ENCODE data around the gene SLC37A1. TPM values are rescaled to one million over a fixed set of nuclear protein-coding genes. Genes with fewer than 3 reads are reported as not detected.

The SLC37A1 gene
- total RNA-seq, 1 experiment from 2014 or later, result 38.3 TPM

GRCh38 chr21:42609811-42610210, 96.2 kb downstream of the SLC37A1 start:
- DNase-seq (no peak), ATAC-seq (no peak)
- no TSS peak for BruUV-seq (replicated peaks)
- H3F3A ChIP-seq (ENCODE audit: low read length, unreplicated experiment), result no peaks in the 10 kb centered on the region
- H2AFZ ChIP-seq (ENCODE audit: low read length), result no peak overlapping the region
- H3K9me3 ChIP-seq (ENCODE audit: low read length), result no peaks in the 10 kb centered on the region
- peaks cover 3% of the 10 kb centered on the region; the same call in 1 of the 2 replicates for H3K27me3 ChIP-seq (ENCODE audit: low read length)
- H3K4me1 ChIP-seq (ENCODE audit: insufficient read depth, low read length), result 0 out of 2 replicates have a peak, but pooled peaks cover 2% of the 10 kb centered on the region
- intact Hi-C loops (cut with micrococcal nuclease), result no loop called here
- CTCF ChIA-PET, result no interaction called here
- H3K4me3 ChIP-seq (ENCODE audit: low read length), result no peak overlapping the region
- POLR2A ChIA-PET (ENCODE audit: unreplicated experiment), result no interaction called here
- no peaks in the 10 kb centered on the region for H3K9me2 ChIP-seq (replicated peaks; ENCODE audit: low read length)
- H3K27ac ChIP-seq (ENCODE audit: low read length), result no peak overlapping the region
- no peak for TF ChIP-seq EZH2 (IDR thresholded peaks at IDR 0.05; ENCODE audit: low read length, unreplicated experiment)
- TF ChIP-seq CTCF (conservative IDR thresholded peaks at IDR 0.05; ENCODE audit: low read depth, low read length), result no peak
- H4K20me1 ChIP-seq (ENCODE audit: low read length), result no peaks in the 10 kb centered on the region
- no peak overlapping the region for H3K9ac ChIP-seq (ENCODE audit: low read length)
- H3K4me2 ChIP-seq (ENCODE audit: low read length), result no peak overlapping the region
- H3K79me2 ChIP-seq (ENCODE audit: low read length), result no peaks in the 10 kb centered on the region
- H3K36me3 ChIP-seq (ENCODE audit: low read depth, low read length), result no peaks in the 10 kb centered on the region

GRCh38 chr21:42611852-42612251, 98.2 kb downstream of the SLC37A1 start:
- 0 out of 2 replicates have a peak, but pooled peaks cover 4% of the 10 kb centered on the region for H3K4me1 ChIP-seq (ENCODE audit: insufficient read depth, low read length)
- intact Hi-C loops (cut with micrococcal nuclease), result no loop called here
- no peak overlapping the region for H2AFZ ChIP-seq (ENCODE audit: low read length)
- no peaks in the 10 kb centered on the region for H3F3A ChIP-seq (ENCODE audit: low read length, unreplicated experiment)
- H3K9ac ChIP-seq (ENCODE audit: low read length), result no peak overlapping the region
- no TSS peak for BruUV-seq (replicated peaks)
- no peaks in the 10 kb centered on the region for H3K9me3 ChIP-seq (ENCODE audit: low read length)
- no peaks in the 10 kb centered on the region for H3K79me2 ChIP-seq (ENCODE audit: low read length)
- POLR2A ChIA-PET (ENCODE audit: unreplicated experiment), result no interaction called here
- no peaks in the 10 kb centered on the region for H3K9me2 ChIP-seq (replicated peaks; ENCODE audit: low read length)
- no peak for ATAC-seq
- H3K4me2 ChIP-seq (ENCODE audit: low read length), result no peak overlapping the region
- H3K4me3 ChIP-seq (ENCODE audit: low read length), result no peak overlapping the region
- CTCF ChIA-PET, result no interaction called here
- no peaks in the 10 kb centered on the region for H4K20me1 ChIP-seq (ENCODE audit: low read length)
- no peak overlapping the region for H3K27ac ChIP-seq (ENCODE audit: low read length)
- no peak for DNase-seq
- TF ChIP-seq EZH2 (IDR thresholded peaks at IDR 0.05; ENCODE audit: low read length, unreplicated experiment) (no peak), CTCF (conservative IDR thresholded peaks at IDR 0.05; ENCODE audit: low read depth, low read length) (no peak), EZH2phosphoT487 (IDR thresholded peaks at IDR 0.05; ENCODE audit: borderline replicate concordance, low read length) (no peak)
- H3K27me3 ChIP-seq (ENCODE audit: low read length), result peaks cover 8% of the 10 kb centered on the region; the same call in 1 of the 2 replicates
- no peaks in the 10 kb centered on the region for H3K36me3 ChIP-seq (ENCODE audit: low read depth, low read length)

DNA sequence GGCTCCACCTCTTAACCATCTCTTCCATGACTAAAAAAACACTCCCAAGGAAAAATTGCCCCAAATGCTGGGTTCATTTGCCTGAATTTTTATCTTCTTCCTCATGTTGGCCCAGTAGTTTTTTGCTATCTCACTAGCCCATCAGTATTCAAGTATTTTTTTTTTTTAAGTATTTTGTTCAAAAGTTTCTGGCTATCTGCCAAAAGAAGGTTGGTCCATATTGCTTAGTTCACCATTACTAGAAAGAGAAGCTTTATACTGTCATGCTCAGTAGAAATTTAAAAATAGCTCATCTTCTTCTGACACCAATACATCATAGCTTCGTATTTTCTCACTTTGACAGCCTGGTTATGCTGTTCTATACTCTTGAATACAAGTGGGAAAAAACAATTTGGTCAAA, 98.7 kb downstream of the SLC37A1 start:
- Histone ChIP-seq H3K79me2 (ENCODE audit: low read length) (no peaks in the 10 kb centered on the region), H3K36me3 (ENCODE audit: low read depth, low read length) (no peaks in the 10 kb centered on the region), H3K9me3 (ENCODE audit: low read length) (no peaks in the 10 kb centered on the region), H3F3A (ENCODE audit: low read length, unreplicated experiment) (no peaks in the 10 kb centered on the region), H3K9ac (ENCODE audit: low read length) (no peak overlapping the region), H3K27me3 (ENCODE audit: low read length) (peaks cover 14% of the 10 kb centered on the region; the same call in 1 of the 2 replicates), H3K4me2 (ENCODE audit: low read length) (no peak overlapping the region), H3K27ac (ENCODE audit: low read length) (no peak overlapping the region), H3K4me1 (ENCODE audit: insufficient read depth, low read length) (0 out of 2 replicates have a peak, but pooled peaks cover 4% of the 10 kb centered on the region), H3K9me2 (replicated peaks; ENCODE audit: low read length) (no peaks in the 10 kb centered on the region), H4K20me1 (ENCODE audit: low read length) (no peaks in the 10 kb centered on the region), H2AFZ (ENCODE audit: low read length) (no peak overlapping the region), H3K4me3 (ENCODE audit: low read length) (no peak overlapping the region)
- ATAC-seq (no peak), DNase-seq (no peak)
- CTCF ChIA-PET, result no interaction called here
- intact Hi-C loops (cut with micrococcal nuclease), result no loop called here
- no TSS peak for BruUV-seq (replicated peaks)
- no peak for TF ChIP-seq CTCF (conservative IDR thresholded peaks at IDR 0.05; ENCODE audit: low read depth, low read length)
- no peak for TF ChIP-seq EZH2 (IDR thresholded peaks at IDR 0.05; ENCODE audit: low read length, unreplicated experiment)
- no peak for TF ChIP-seq EZH2phosphoT487 (IDR thresholded peaks at IDR 0.05; ENCODE audit: borderline replicate concordance, low read length)
- POLR2A ChIA-PET (ENCODE audit: unreplicated experiment), result no interaction called here
